K562 (cell line): Measurements from ENCODE around the gene MAD1L1. TPM values are rescaled to one million over a fixed set of nuclear protein-coding genes. Genes with fewer than 3 reads are reported as not detected.

Experiments
- BCLAF1 ChIP-seq, 2 experiments: fragments of 450-650 bp in 1 of 2; IDR thresholded peaks; 2 replicates each; pipeline ENCODE4 v1.6.1; 2011 to 2017; ENCODE audit warnings: low read depth in 2 of 2, antibody characterized with exemption in 1 of 2, borderline replicate concordance in 1 of 2, low read length in 1 of 2, mild to moderate bottlenecking in 1 of 2, mixed read lengths in 1 of 2; ENCODE audit not compliant: control insufficient read depth in 1 of 2
- CBFA2T2 ChIP-seq: fragments of 450-650 bp; conservative IDR thresholded peaks from 2 replicates; pipeline ENCODE4 v1.6.1; 2017; ENCODE audit warnings: mild to moderate bottlenecking
- CBX5 ChIP-seq: IDR thresholded peaks from 2 replicates; pipeline ENCODE4 v1.6.1; 2014; ENCODE audit warnings: low read depth, borderline replicate concordance
- CREM ChIP-seq: IDR thresholded peaks from 2 replicates; pipeline ENCODE4 v1.6.1; 2014; ENCODE audit warnings: antibody characterized with exemption, low read depth
- E2F1 ChIP-seq: sonication (generic); formaldehyde crosslinking; IDR thresholded peaks from 2 replicates; pipeline ENCODE4 v1.8.1; 2023; ENCODE audit warnings: mild to moderate bottlenecking, missing genetic modification reagents, moderate library complexity
- HLTF ChIP-seq: fragments of 450-650 bp; IDR thresholded peaks from 2 replicates; pipeline ENCODE4 v1.6.1; 2016
- HNRNPL ChIP-seq: fragments of 200-400 bp; formaldehyde crosslinking; IDR thresholded peaks from 2 replicates; pipeline ENCODE4 v1.6.1; 2017; ENCODE audit warnings: low read depth, mild to moderate bottlenecking, low read length
- HNRNPLL ChIP-seq: fragments of 200-400 bp; formaldehyde crosslinking; IDR thresholded peaks from 2 replicates; pipeline ENCODE4 v1.6.1; 2017; ENCODE audit warnings: low read length, low read depth, mild to moderate bottlenecking; ENCODE audit not compliant: poor library complexity, severe bottlenecking
- KLF6 ChIP-seq: fragments of 250-450 bp; sonication (Bioruptor Pico); IDR thresholded peaks from 2 replicates; pipeline ENCODE4 v1.4.0; 2020; ENCODE audit warnings: mild to moderate bottlenecking, moderate library complexity, borderline replicate concordance
- MAFK ChIP-seq: IDR thresholded peaks from 2 replicates; pipeline ENCODE4 v1.6.1; 2011; ENCODE audit warnings: low read length, improper control_type of control experiment
- MTA1 ChIP-seq: fragments of 450-650 bp; IDR thresholded peaks from 2 replicates; pipeline ENCODE4 v1.6.1; 2017; ENCODE audit warnings: borderline replicate concordance
- MXD1 ChIP-seq: fragments of 250-450 bp; sonication (Bioruptor Pico); IDR thresholded peaks from 2 replicates; pipeline ENCODE4 v1.8.0; 2021; ENCODE audit warnings: borderline replicate concordance, mild to moderate bottlenecking, moderate library complexity; ENCODE audit not compliant: poor library complexity, severe bottlenecking
- NELFE ChIP-seq: IDR thresholded peaks from 2 replicates; pipeline ENCODE4 v1.6.1; 2011; ENCODE audit warnings: mild to moderate bottlenecking; ENCODE audit not compliant: insufficient read depth, insufficient read length
- RNF2 ChIP-seq: sonication (generic); IDR thresholded peaks from 2 replicates; pipeline ENCODE4 v1.6.1; 2016
- TCF7L2 ChIP-seq: fragments of 150-350 bp; IDR thresholded peaks from 2 replicates; pipeline ENCODE4 v1.6.1; 2016; ENCODE audit warnings: low read depth, mild to moderate bottlenecking, low read length, moderate library complexity
- ZKSCAN3 ChIP-seq: fragments of 250-450 bp; sonication (Bioruptor Pico); IDR thresholded peaks from 2 replicates; pipeline ENCODE4 v1.4.0; 2020
- ZNF592 ChIP-seq: fragments of 450-650 bp; IDR thresholded peaks from 2 replicates; pipeline ENCODE4 v1.6.1; 2017; ENCODE audit warnings: antibody characterized with exemption, mild to moderate bottlenecking
- polyA plus RNA-seq, 8 experiments: library from polyadenylated mRNA; depleted of rRNA in 4 of 8; stranded (reverse) in 5 of 8; unstranded in 3 of 8; fragments of >200 nt; fragmentation: Nextera tagmentation in 2 of 8; fragmentation: Illumina TruSeq in 1 of 8; extraction: Ambion mirVana in 2 of 8; extraction: Trizol in 1 of 8; gene quantifications; 2 replicates each; pipeline versions ENCODE4 v1.2.1 to v1.2.3, GENCODE V29; 2011 to 2014; ENCODE audit warnings: inconsistent platforms in 1 of 8, missing spikeins in 1 of 8
- total RNA-seq, 7 experiments: library from RNA; depleted of rRNA in 6 of 7; stranded (reverse); fragments of >200 nt in 6 of 7; fragmentation: Illumina TruSeq in 2 of 7; extraction: Trizol in 2 of 7; gene quantifications; 2 replicates each; pipeline versions ENCODE4 v1.2.1 to v1.2.3, GENCODE V29; 2011 to 2021; ENCODE audit warnings: low replicate concordance in 1 of 7

Gene MAD1L1
- total and polyA plus RNA-seq, 9 of the 15 experiments (the other 6 are each of a cell fraction or from before 2014, with no cell fraction given) = 1.7 to 89.7 (median 18.0) TPM

- peak; percentile 98 for TF ChIP-seq CREM
- TF ChIP-seq HNRNPL = no peak
- TF ChIP-seq CBX5 = 0 out of 2 replicates have a peak, but pooled peaks have one; percentile 24
- no peak for TF ChIP-seq NELFE
- TF ChIP-seq CBFA2T2 = no peak
- TF ChIP-seq MTA1 = peak; percentile 22; the same call in 1 of the 2 replicates
- TF ChIP-seq TCF7L2 = no peak
- peak; percentile 97 for TF ChIP-seq ZNF592
- no peak for TF ChIP-seq MAFK
- TF ChIP-seq ZKSCAN3 = no peak
- peak; percentile 53; the same call in 1 of the 2 replicates for TF ChIP-seq KLF6
- TF ChIP-seq BCLAF1 (IDR thresholded peaks at IDR 0.05; ENCODE audit: borderline replicate concordance in 1 of 2, control insufficient read depth in 1 of 2, low read depth in 2 of 2, low read length in 1 of 2) = no peak
- TF ChIP-seq HLTF = no peak
- TF ChIP-seq HNRNPLL = no peak
- no peak for TF ChIP-seq MXD1 (CRISPR knock-in tag)
- TF ChIP-seq E2F1 (CRISPR knock-in tag) = peak; percentile 59; the same call in 1 of the 2 replicates
- TF ChIP-seq RNF2 = peak; percentile 94
Measured at GRCh38 chr7:2104107-2104710, 128.5 kb downstream of the MAD1L1 start (continued).
